GM23338 (cell line): Measurements from ENCODE around the gene ASTL. TPM values are rescaled to one million over a fixed set of nuclear protein-coding genes. Genes with fewer than 3 reads are reported as not detected.

Source experiments
- ATAC-seq: fragments of 200-7000 bp; cut with Tn5 transposase; 3 replicates; pipeline ENCODE4 v1.9.1; 2020
- DNase-seq: peaks from one replicate; pipeline ENCODE4 v3.0.0-alpha.2; 2015; ENCODE audit warnings: low spot score
- H2AFZ ChIP-seq: fragments of 200-600 bp; sonication (generic); 2 replicates; pipeline ENCODE4 v1.8.0; 2016; ENCODE audit warnings: antibody characterized with exemption, mild to moderate bottlenecking, moderate library complexity
- H3F3A ChIP-seq: fragments of 200-600 bp; sonication (generic); replicated peaks from 2 replicates; pipeline ENCODE4 v1.8.0; 2017; ENCODE audit warnings: antibody characterized with exemption, mixed run types, low read depth
- H3K27ac ChIP-seq: fragments of 200-600 bp; sonication (generic); 2 replicates; pipeline ENCODE4 v1.6.1; 2016; ENCODE audit warnings: low read depth
- H3K27me3 ChIP-seq: fragments of 200-600 bp; sonication (generic); 2 replicates; pipeline ENCODE4 v1.8.0; 2016; ENCODE audit warnings: mild to moderate bottlenecking, mixed run types, moderate library complexity; ENCODE audit not compliant: insufficient read depth
- H3K36me3 ChIP-seq: fragments of 200-600 bp; sonication (generic); 2 replicates; pipeline ENCODE4 v1.8.0; 2016; ENCODE audit warnings: mild to moderate bottlenecking; ENCODE audit not compliant: insufficient read depth
- H3K4me1 ChIP-seq: fragments of 200-600 bp; sonication (generic); 2 replicates; pipeline ENCODE4 v1.8.0; 2016; ENCODE audit warnings: mild to moderate bottlenecking, moderate library complexity; ENCODE audit not compliant: insufficient read depth
- H3K4me2 ChIP-seq: fragments of 200-600 bp; sonication (generic); 2 replicates; pipeline ENCODE4 v1.7.1; 2017; ENCODE audit warnings: mixed run types
- H3K4me3 ChIP-seq: fragments of 200-600 bp; sonication (generic); 2 replicates; pipeline ENCODE4 v1.6.1; 2016; ENCODE audit warnings: mixed run types
- H3K79me2 ChIP-seq: fragments of 200-600 bp; sonication (generic); replicated peaks from 2 replicates; pipeline ENCODE4 v1.8.0; 2017; ENCODE audit warnings: mild to moderate bottlenecking; ENCODE audit not compliant: insufficient read depth
- H3K9me2 ChIP-seq: fragments of 200-600 bp; sonication (generic); 2 replicates; pipeline ENCODE4 v1.8.0; 2017; ENCODE audit not compliant: insufficient read depth
- H4K20me1 ChIP-seq: fragments of 200-600 bp; sonication (generic); replicated peaks from 2 replicates; pipeline ENCODE4 v1.8.0; 2017; ENCODE audit warnings: mild to moderate bottlenecking; ENCODE audit not compliant: insufficient read depth
- H3K27ac Mint-ChIP-seq: 2 replicates; pipeline ENCODE4 v1.8.0; 2020; ENCODE audit warnings: inconsistent platforms, mild to moderate bottlenecking, moderate library complexity, mixed read lengths
- H3K27me3 Mint-ChIP-seq: 3 replicates; pipeline ENCODE4 v1.8.0; 2022; ENCODE audit warnings: low read depth, mild to moderate bottlenecking, moderate library complexity, mixed read lengths, inconsistent platforms; ENCODE audit not compliant: insufficient read depth, poor library complexity
- H3K36me3 Mint-ChIP-seq: 3 replicates; pipeline ENCODE4 v1.8.0; 2021; ENCODE audit warnings: low read depth, mild to moderate bottlenecking, inconsistent platforms, moderate library complexity, mixed read lengths
- H3K4me1 Mint-ChIP-seq: 3 replicates; pipeline ENCODE4 v1.8.0; 2020; ENCODE audit warnings: mild to moderate bottlenecking, inconsistent platforms, mixed read lengths
- H3K4me3 Mint-ChIP-seq: 3 replicates; pipeline ENCODE4 v1.8.0; 2021; ENCODE audit warnings: moderate library complexity, mild to moderate bottlenecking, inconsistent platforms, mixed read lengths
- H3K9me3 Mint-ChIP-seq: 3 replicates; pipeline ENCODE4 v1.8.0; 2020; ENCODE audit warnings: moderate library complexity, mild to moderate bottlenecking, inconsistent platforms, mixed read lengths
- CREB1 ChIP-seq: fragments of 250-450 bp; sonication (Bioruptor Pico); IDR thresholded peaks from 2 replicates; pipeline ENCODE4 v1.5.0; 2020; ENCODE audit warnings: low read depth, mild to moderate bottlenecking, moderate library complexity
- CTCF ChIP-seq, 2 experiments: fragments of 200-600 bp in 1 of 2; sonication (generic) in 1 of 2; conservative IDR thresholded peaks; 2 replicates each; pipeline versions ENCODE4 v1.5.1 to v1.6.1; 2016 to 2017; ENCODE audit warnings: antibody characterized with exemption in 2 of 2, low read depth in 2 of 2, mild to moderate bottlenecking in 2 of 2, moderate library complexity in 1 of 2
- EZH2phosphoT487 ChIP-seq: fragments of 200-600 bp; sonication (generic); IDR thresholded peaks from one replicate; pipeline ENCODE4 v1.8.1; 2018; ENCODE audit warnings: antibody characterized with exemption; ENCODE audit not compliant: unreplicated experiment
- JUNB ChIP-seq: IDR thresholded peaks from one replicate; pipeline ENCODE4 v1.6.1; 2016; ENCODE audit warnings: antibody characterized with exemption; ENCODE audit not compliant: unreplicated experiment
- NANOG ChIP-seq: IDR thresholded peaks from 2 replicates; pipeline ENCODE4 v1.6.1; 2016; ENCODE audit warnings: antibody characterized with exemption, borderline replicate concordance
- POLR2AphosphoS5 ChIP-seq: IDR thresholded peaks from 2 replicates; pipeline ENCODE4 v1.6.1; 2016; ENCODE audit warnings: antibody characterized with exemption, low read depth
- REST ChIP-seq: IDR thresholded peaks from one replicate; pipeline ENCODE4 v1.6.1; 2018; ENCODE audit warnings: antibody characterized with exemption; ENCODE audit not compliant: unreplicated experiment
- ZNF114 ChIP-seq: fragments of 250-450 bp; sonication (Bioruptor Pico); IDR thresholded peaks from 2 replicates; pipeline ENCODE4 v1.5.0; 2020; ENCODE audit warnings: mild to moderate bottlenecking, moderate library complexity
- ZNF462 ChIP-seq: fragments of 250-450 bp; sonication (Bioruptor Pico); IDR thresholded peaks from 2 replicates; pipeline ENCODE4 v1.5.0; 2020; ENCODE audit warnings: mild to moderate bottlenecking, moderate library complexity
- polyA plus RNA-seq: library from polyadenylated mRNA; unstranded; fragments of >200 nt; fragmentation: Nextera tagmentation; extraction: Ambion mirVana; gene quantifications from 2 replicates; pipeline ENCODE4 v1.2.1, GENCODE V29; 2016
- total RNA-seq: library from RNA; depleted of rRNA; stranded (reverse); fragments of >200 nt; shearing (Covaris generic); gene quantifications from 2 replicates; pipeline ENCODE4 v1.2.3, GENCODE V29; 2014

The ASTL gene
- total and polyA plus RNA-seq, 2 experiments from 2014 or later: 0.23 TPM; not detected in 1

- TF ChIP-seq REST: no peak
- TF ChIP-seq EZH2phosphoT487: no peak
- TF ChIP-seq JUNB: no peak
- no peak for TF ChIP-seq CREB1 (CRISPR knock-in tag)
- no peak for TF ChIP-seq POLR2AphosphoS5
- no peak for TF ChIP-seq NANOG
Observed at GRCh38 chr2:96129528-96130120, 8.7 kb downstream of the ASTL start (continued).

GRCh38 chr2:96128456-96128855, 9.8 kb downstream of the ASTL start:
- Mint-ChIP-seq H3K27ac (no peak overlapping the region), H3K36me3 (no peaks in the 10 kb centered on the region; the same call in 2 of the 3 replicates), H3K27me3 (peaks cover 7% of the 10 kb centered on the region), H3K9me3 (no peaks in the 10 kb centered on the region), H3K4me1 (no peaks in the 10 kb centered on the region), H3K4me3 (no peak overlapping the region)
- no peaks in the 10 kb centered on the region for H3K36me3 ChIP-seq
- no peaks in the 10 kb centered on the region for H3K27me3 ChIP-seq
- DNase-seq: no peak
- no peaks in the 10 kb centered on the region for H4K20me1 ChIP-seq
- no peak overlapping the region for H3K27ac ChIP-seq
- no peaks in the 10 kb centered on the region for H3K4me1 ChIP-seq
- no peak overlapping the region for H3K4me2 ChIP-seq
- no peak for ATAC-seq
- no peaks in the 10 kb centered on the region for H3K9me2 ChIP-seq
- H3K4me3 ChIP-seq: no peak overlapping the region
- no peaks in the 10 kb centered on the region for H3K79me2 ChIP-seq
- H2AFZ ChIP-seq: no peak overlapping the region
- no peaks in the 10 kb centered on the region for H3F3A ChIP-seq
- TF ChIP-seq REST (no peak), ZNF462 (CRISPR knock-in tag) (no peak), POLR2AphosphoS5 (no peak), CTCF (conservative IDR thresholded peaks at IDR 0.05; ENCODE audit: low read depth in 2 of 2) (no peak), ZNF114 (CRISPR knock-in tag) (no peak)
